HL-60/S4 treated with retinoic acid at 250 ng/mL for 4 days and 3 days (cell line): ENCODE data around the gene P4HA3.
"Not testable (repeated sequence)": the region's sequence is repeated elsewhere in the genome, so short reads cannot be mapped to it uniquely, and the experiment has no call there.

Experiments used
- in situ Hi-C: fragments of 300-500 bp; cut with MboI; formaldehyde crosslinking; loops from 2 replicates; pipeline ENCODE4 v1.7.0; 2022; ENCODE audit warnings: low sequenced_read_pairs

The P4HA3 gene

DNA sequence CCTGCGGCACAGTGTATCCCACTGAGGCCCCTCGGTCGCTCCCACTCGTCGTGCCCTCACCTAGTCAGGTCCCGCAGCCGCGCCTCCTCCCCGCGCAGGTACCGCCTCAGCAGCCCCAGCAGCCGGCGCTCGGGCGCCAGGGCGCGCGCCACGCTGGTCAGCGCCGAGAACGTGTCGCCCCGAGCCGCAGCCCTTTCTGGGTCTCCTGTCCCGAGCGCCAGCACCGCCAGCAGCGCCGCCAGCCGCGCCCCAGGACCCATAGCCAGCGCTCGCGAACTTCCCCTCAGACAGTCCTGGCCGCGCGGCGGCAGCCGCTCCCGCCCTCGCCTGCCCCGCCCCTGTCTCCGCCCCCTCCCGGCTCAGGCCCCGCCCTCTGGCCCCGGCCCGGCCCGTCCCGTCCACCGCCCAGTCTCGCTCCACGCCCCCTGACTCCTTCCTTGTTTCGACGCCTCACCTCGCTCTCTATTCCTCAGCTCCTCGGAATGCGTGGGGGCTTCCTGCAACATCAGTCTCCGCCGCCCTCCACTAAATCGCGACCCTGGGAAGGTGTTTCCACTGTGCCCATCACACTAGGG is at the start of gene P4HA3:
P4HA3 (minus strand) TSS at position 289 of the 575 bp plus-strand sequence; CDS start at position 260, 29 bp downstream.
- in situ Hi-C loops = no loop called here

DNA sequence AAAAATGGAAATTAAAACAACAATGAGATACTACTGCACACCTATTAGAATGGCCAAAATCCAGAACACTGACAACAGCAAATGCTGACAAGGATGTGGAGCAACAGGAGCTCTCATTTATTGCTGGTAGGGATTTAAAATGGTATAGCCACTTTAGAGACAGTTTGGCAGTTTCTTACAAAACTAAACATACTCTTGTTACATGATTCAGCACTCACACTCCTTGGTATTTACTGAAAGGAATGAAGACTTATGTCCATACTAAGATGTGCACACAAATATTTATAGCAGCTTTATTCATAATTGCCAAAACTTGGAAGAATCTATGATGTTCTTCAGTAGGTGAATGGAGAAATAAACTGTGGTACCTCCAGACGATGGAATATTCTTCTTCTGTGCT is 46.0 kb upstream of the P4HA3 start:
- in situ Hi-C loops = no loop called here

DNA sequence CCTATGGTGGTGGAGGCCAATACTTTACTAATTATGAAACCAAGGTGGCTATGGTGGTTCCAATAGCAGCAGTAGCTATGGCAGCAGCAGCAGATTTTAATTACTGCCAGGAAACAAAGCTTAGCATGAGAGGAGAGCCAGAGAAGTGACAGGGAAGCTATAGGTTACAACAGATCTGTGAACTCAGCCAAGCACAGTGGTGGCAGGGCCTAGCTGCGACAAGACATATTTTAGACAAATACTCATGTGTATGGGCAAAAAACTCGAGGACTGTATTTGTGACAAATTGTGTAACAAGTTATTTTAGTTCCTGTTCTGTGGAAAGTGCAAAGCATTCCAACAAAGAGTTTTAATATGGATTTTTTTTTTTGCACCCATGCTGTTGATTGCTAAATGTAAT is 44.2 kb upstream of the P4HA3 start:
- in situ Hi-C loops = no loop called here

DNA sequence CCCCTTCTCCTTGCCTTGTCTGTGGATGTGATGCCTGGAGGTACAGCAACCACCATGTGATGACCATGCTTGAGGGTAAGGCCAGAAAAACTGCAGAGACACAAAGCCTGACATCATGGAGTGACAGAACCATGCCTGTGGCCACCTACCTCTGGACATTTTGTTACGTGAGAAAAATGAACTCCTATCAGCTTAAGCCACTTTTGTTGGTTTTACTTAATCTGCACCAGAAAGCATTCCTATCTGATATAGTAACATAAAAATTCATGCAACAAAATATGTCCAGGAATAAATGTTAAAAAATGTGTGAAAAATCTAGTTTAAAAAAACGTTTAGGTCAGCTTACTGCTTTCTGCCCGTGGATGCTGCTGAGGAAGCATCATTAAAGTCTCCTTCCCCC is 42.6 kb upstream of the P4HA3 start:
- in situ Hi-C loops = no loop called here

DNA sequence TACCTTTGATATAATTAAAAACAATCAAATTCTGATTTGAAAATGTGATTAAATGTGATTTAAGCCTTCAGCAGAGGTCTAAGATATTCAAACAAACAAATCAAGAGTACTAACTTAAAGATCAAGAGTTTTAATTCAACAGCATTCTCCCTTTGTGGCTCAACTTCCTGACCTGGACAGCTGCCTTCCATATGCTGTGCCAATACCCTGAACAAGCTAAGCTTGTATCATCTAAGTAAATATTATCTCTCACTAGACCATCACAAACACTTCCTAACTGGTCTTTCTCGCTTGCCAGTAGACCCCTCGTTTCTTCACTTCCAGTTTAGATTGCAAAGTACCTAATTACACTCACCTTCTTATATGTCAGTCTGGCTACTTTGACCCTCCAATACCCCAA is 35.9 kb upstream of the P4HA3 start:
- in situ Hi-C loops = no loop called here

DNA sequence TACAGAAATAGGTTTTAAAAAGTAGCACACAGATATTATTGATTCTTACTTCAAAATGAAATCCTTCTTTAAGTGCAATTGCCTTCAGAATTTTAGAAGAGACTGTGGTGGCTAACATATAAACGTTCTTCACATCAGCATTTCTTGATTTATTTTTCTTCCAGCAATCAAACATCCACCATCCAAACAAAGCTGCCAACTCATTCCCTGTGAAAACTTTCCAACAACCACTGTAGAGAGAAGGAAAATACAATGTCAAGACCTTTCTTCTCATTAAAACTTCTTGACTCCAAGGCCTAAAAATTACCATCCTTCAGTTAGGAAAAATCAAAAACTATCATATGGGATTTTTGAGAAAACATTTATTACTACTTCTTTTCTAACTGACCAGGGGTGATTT is 34.0 kb upstream of the P4HA3 start:
- in situ Hi-C loops = no loop called here

DNA sequence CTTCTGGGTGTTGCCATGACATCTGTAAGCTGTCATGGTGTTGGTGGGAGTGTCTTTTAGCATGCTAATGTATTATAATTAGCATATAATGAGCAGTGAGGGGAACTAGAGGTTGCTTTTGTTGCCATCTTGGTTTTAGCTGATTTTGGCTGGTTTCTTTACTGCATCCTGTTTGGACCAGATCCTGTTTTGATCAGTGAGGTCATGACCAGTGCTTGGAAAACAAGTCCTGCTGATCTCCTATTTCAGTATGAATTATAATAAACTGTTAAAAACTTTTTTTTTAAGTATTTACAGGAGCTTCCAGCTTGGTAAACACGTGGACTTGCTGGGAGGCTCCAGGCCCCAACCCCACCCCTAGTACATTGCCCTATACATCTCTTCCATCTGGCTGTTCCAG is 30.5 kb upstream of the P4HA3 start:
- in situ Hi-C loops = no loop called here

DNA sequence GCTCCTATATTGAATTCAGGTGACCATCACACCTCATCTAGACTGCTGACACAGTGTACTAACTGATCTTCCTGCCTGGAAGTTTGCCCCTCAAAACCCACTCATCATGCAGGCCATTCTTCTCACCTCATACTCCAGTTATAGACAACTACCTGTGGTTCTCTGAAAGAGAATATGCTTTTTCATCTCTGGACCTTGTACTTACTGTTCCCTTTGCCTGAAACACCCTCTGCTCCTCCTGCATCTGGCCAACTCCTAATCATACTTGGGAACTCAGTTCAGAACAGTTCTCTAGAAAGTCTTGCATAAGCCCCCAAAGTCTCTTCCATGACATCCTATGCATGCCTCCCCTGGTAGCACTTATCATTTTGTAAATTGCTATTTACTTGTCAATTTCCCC is 28.2 kb upstream of the P4HA3 start:
- in situ Hi-C loops = no loop called here

DNA sequence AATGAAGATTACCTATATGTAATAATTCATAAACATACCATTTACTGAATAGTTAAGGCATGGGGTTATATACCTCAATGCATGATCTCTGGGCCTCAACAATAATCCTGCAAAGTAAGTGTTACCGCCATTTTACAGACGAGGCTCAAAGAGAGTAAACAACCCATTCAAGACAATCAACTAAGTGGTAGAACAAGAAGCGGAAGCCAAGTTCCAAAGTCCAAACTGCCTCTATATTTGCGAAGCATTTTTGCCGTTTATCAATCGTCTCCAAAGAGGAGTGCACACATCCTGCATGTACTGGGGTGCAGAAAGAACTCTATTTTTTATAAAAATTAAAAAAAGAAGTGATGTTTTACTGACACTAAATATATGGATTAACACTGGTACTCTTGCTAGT is 27.5 kb upstream of the P4HA3 start:
- in situ Hi-C loops = no loop called here

DNA sequence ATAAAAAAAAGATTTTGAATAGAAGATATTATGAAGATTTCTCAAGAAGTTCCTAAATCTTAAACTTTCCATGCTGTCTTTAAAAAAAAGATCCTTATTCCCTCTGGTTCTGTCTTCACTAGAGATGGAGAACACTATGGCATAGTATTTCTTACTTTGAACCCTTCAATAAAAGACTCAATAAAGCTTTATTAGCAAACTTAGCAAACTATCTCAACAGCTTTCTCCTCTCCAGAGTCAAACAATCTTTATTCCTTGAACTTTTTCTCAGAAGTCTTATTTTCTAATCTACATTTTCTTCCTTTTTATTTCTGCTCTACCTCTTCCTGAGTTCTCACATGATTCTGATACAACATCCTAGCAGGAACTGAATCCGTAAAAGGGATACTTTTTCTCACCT is 21.8 kb upstream of the P4HA3 start:
- in situ Hi-C loops = no loop called here

DNA sequence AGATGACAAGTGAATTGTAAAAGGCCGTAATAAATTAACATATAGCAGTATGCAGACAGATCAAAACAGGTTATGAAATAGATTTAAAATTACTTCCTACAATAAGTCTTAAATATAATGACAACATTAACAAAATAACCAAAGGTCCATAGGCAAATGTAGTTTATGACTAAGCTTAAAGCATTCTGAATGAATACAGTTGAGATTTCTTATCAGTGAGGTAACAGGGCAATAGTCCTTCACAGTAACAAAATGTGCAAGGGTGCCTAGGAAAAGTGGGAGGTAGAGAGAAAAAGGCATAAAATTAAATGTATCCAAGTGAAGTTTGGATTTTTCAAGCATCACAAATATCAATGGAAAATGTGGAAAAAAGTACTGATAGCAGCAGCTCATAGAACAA is 20.9 kb upstream of the P4HA3 start:
- in situ Hi-C loops = no loop called here

DNA sequence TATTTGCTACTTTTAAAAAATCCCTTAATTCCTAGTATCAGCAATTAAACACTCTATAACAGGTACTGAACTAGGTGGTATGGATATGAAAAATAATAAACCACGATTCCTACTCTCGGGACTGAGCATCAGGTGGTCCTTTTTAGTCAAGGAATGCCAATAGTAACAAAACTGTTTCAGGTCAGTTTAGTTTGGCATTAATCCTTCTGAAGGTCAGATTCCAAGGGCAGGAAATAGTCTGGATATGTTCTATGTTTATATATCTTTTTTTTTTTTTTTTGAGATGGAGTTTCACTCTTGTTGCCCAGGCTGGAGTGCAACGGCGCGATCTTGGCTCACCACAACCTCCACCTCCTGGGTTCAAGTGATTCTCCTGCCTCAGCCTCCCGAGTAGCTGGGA is 19.6 kb upstream of the P4HA3 start:
- in situ Hi-C loops = not testable (repeated sequence)

DNA sequence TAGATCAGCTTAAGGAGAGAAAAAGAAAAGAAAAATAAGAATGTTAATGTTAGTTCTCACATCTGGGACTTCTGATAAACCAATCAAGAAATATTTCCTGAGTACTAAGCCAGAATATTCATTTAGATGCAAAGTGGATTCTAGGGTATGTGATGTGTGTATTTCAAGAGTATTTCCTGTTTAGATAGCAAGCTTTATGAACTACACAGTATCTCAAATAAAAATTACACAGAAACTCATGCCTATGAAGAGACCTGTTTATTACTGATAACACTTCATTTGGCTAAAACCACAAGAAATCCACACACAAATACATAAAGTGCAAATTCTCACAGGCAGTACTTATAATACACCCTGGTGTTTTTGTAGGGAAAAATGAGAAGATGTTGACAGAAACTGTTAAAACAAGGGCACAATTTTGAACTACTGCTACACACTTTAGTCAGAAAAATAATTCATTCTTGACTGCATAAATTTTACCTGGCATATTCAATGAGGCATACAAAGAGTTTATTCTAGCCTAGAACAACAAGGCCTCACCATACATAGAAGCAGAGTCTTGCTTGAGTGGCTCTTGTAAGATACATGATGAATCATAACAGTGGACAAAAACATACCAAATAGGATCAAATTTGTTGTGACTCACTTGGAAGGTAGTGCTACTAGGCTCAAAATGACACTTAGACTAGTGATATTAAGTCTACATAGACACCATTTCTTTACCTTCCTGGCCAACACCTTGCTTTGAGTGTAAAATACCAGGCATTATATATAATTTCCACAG is 18.8 kb upstream of the P4HA3 start:
- in situ Hi-C loops = no loop called here

DNA sequence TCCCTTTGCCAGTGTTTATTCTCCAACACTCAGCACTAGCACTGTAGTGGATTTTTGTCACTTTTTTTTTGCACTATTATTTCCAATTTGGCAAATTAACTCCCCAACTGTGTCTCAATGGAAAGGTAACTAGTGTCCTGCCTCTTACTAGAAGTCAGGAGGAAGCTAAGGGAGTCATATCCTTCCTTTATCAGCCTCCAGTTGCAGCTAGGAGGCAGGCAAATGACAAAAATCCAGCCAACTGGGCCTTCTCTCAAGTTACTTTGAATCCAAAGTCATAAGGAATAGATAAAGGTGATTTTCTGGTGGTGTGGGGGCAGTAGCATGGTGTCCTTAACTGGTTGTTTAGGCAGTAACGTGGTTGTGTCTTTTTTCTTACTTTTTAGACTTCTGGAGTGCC is 15.6 kb upstream of the P4HA3 start:
- in situ Hi-C loops = no loop called here

DNA sequence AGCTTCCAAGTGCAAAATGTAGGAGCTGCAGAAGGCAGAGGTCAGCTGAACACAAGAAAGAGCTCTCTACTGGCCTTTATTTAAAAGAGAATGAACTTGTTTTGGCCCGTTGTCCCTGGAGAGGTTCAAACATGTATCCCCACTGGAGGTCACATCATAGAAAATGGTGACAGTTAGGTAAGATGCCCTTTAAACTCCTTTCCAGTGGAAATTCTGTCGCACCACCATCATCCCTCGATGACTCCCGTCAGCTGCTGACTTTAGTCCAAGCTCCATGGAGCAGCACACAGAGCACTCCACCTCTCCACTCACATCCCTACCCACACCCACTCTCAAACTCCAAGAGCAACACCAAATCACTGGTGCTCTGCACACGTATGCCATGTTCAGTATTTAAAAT is 15.2 kb upstream of the P4HA3 start:
- in situ Hi-C loops = no loop called here

DNA sequence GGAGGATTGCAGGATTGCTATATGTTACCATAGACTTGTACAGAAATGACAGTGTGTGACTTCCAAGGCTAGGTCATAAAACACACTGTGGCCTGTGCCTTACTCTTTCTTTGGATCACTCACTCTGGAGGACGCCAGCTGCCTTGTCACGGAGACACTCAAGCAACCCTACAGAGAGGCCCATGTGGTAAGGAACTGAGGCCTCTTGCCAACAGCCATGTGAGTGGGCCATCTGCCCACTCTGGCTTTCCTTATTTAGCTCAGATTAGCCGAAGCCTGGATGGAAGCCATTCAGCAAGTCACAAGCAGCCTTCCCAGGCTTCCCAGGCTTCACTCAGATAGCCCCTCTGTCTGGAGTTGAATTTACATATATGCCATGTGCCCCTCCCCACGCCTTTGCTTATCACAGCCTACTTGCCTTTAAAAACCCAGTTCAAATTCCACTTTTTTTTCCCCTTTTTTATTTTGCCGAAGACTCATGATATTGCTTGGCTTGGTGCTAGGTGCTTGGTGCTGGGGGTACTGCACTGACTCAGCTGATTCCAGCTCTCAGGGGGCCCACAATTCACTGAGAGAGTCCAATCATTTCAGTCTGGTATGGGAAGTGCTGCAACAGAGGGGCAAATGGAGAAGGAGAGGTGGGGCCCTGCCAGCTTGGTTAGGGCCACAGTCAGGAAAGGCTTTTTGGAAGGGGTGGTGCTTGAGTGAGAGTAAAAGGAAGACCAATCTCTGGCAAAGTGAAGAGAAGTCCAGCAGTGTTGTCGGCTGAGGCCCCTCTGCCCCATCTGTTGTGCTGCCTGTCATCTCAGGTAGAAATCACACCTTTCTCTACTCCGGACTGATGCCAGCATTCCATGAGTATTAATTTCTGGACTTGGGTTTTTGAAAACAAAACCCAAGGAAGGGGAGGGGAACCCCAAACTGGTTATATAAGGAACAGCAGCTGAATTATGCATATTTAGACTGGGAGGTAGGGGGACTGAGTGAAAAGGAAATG is 14.5 kb upstream of the P4HA3 start:
- in situ Hi-C loops = no loop called here

DNA sequence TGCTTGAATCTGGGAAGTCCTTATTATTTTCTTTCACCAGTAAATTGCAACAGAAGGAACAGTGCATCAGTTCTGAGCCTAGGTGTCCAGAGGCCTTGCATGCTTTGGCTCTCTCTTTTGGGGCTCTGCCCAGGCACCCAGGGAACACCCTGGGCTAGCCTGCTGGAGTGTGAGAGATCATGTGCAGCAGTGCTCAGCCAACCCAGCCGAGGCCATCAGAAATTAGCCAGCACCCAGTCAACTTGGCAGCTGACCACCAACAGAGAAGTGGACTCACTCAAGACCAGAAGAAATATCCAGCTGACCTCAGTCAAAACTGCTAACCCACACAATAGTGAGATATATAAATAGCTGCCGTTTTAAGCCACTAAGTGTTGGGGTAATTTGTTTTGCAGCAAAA is 11.2 kb upstream of the P4HA3 start:
- in situ Hi-C loops = no loop called here

DNA sequence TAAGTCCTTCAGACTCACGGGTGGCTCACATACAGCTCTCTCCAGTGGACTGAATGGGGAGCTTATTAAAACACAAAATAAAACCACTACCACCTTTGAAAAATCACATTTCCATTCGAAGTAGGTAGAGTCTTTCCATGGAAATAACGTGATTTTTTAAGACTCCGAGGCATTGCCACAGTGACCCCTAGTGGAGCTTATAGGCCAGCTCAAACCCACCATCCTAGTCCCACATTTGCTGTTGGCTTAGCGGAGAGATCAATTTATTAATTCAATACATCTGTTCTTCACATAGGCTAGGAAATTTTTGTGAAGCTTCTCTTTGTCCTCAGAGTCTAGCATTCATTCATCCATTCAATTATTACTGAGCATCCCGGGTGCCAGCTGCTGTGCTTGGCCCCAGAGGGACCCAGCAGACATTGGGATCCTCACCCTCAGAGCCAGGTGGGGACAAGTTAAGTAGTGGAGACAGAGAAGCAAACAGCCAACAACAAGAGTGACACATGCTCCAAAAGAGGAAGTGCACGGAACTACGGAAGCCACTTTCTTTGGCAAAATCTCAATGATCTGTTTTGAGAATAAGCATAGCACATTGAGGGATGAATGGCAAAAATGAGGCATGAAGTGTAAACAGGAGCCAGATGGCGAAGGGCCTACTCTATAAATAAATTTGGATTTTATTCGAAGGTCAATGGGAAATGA is 10.2 kb upstream of the P4HA3 start:
- in situ Hi-C loops = no loop called here

DNA sequence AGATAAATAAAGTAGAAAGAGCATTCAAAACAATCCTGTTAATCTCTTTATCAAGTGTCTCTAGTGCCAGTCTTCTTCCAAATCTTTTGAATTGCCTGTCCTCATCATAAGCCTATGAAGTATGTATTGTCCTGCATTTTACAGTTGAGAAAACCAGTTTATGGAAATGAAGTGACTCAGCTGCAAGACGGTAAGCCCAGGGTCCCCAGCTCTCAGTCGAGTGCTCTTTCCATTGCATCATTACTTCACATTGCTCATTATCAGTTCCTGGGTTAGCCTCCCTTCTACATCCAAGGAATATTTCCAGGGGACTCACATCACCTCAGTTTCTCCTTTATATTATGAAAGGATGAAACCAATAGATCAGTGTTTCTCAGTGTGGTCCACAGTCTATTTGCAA is 9.1 kb upstream of the P4HA3 start:
- in situ Hi-C loops = no loop called here

DNA sequence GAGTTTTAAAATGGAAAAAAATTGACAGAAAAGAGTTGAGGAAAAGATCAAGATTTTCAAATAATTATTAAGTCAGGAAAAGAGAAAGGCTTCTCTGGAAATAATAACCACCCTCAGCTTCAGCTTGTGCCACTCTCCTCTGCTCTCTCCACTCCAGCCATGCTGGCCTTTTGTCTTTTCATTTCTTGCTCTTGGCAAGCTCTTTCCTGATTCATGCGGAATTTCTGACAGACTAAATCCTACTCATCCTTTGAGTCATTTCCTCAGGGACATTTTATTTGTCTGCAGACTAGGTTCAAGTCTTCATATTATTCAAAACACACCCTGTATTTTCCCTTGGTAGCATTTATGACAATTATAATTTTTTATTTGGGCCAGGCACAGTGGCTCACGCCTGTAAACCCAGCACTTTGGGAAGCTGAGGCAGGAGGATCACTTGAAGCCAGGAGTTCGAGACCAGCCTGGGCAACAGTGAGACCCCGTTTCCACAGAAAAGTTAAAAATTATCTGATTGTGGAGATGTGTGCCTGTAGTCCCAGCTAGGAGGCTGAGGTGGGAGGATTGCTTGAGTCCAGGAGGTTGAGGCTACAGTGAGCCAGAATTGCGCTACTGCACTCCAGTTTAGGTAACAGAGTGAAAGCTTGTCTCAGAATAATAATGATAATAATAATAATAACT is 7.8 kb upstream of the P4HA3 start:
- in situ Hi-C loops = no loop called here
